ENCODE results near the gene BAZ2A. TPM values are rescaled to one million over a fixed set of nuclear protein-coding genes. Genes with fewer than 3 reads are reported as not detected.
A peak's percentile ranks its signal among the peaks of the same experiment; 100 is the strongest.

Gene BAZ2A
- total RNA-seq, 1 donor from 2014 or later = 105 TPM

- DNase-seq (ENCODE audit: low read depth) (no peak), FAIRE-seq (no peak)
- peaks cover 17% of the 10 kb centered on the region for H3K36me3 Mint-ChIP-seq (ENCODE audit: low read depth, unreplicated experiment)
- Histone ChIP-seq H3K27me3 (ENCODE audit: insufficient read depth, low read length) (no peaks in the 10 kb centered on the region), H4K20me1 (ENCODE audit: insufficient read depth, low read length) (peaks cover 5% of the 10 kb centered on the region), H3K27ac (ENCODE audit: low read depth, low read length) (no peak overlapping the region), H2AFZ (ENCODE audit: low read depth, low read length) (no peak overlapping the region), H3K4me1 (ENCODE audit: insufficient read depth, low read length) (no peaks in the 10 kb centered on the region), H3K4me2 (ENCODE audit: low read length) (no peak overlapping the region), H3K9ac (ENCODE audit: low read length) (no peak overlapping the region), H3K36me3 (ENCODE audit: insufficient read depth, low read length) (peaks cover 43% of the 10 kb centered on the region), H3K79me2 (ENCODE audit: insufficient read depth, low read length) (no peaks in the 10 kb centered on the region), H3K9me3 (ENCODE audit: insufficient read depth, low read depth, low read length) (no peaks in the 10 kb centered on the region), H3K4me3 (ENCODE audit: insufficient read depth, low read depth, low read length) (no peak overlapping the region)
- no peaks in the 10 kb centered on the region for H3K27me3 Mint-ChIP-seq (ENCODE audit: low read depth, unreplicated experiment)
- H3K27ac Mint-ChIP-seq (ENCODE audit: unreplicated experiment) = no peak overlapping the region
- no peak overlapping the region for H3K4me3 Mint-ChIP-seq (ENCODE audit: unreplicated experiment)
- H3K4me1 Mint-ChIP-seq (ENCODE audit: low read depth, unreplicated experiment) = peaks cover 30% of the 10 kb centered on the region
- TF ChIP-seq, protein P1, sequence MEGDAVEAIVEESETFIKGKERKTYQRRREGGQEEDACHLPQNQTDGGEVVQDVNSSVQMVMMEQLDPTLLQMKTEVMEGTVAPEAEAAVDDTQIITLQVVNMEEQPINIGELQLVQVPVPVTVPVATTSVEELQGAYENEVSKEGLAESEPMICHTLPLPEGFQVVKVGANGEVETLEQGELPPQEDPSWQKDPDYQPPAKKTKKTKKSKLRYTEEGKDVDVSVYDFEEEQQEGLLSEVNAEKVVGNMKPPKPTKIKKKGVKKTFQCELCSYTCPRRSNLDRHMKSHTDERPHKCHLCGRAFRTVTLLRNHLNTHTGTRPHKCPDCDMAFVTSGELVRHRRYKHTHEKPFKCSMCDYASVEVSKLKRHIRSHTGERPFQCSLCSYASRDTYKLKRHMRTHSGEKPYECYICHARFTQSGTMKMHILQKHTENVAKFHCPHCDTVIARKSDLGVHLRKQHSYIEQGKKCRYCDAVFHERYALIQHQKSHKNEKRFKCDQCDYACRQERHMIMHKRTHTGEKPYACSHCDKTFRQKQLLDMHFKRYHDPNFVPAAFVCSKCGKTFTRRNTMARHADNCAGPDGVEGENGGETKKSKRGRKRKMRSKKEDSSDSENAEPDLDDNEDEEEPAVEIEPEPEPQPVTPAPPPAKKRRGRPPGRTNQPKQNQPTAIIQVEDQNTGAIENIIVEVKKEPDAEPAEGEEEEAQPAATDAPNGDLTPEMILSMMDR (IDR thresholded peaks at IDR 0.05; ENCODE audit: insufficient read depth, low read depth, low read length) = no peak
- no peak for TF ChIP-seq EZH2 (IDR thresholded peaks at IDR 0.05; ENCODE audit: insufficient read depth, low read length)
- H3K9me3 Mint-ChIP-seq (ENCODE audit: unreplicated experiment) = no peaks in the 10 kb centered on the region
These were observed 62.0 kb downstream of the BAZ2A start for GRCh38 chr12:56568146-56568545.

GRCh38 chr12:56565510-56566101 is 64.5 kb downstream of the BAZ2A start:
- Histone ChIP-seq H3K9ac (ENCODE audit: low read length) (peak overlapping the region; percentile 27), H3K9me3 (ENCODE audit: insufficient read depth, low read depth, low read length) (no peaks in the 10 kb centered on the region), H2AFZ (ENCODE audit: low read depth, low read length) (no peak overlapping the region), H3K4me2 (ENCODE audit: low read length) (peak overlapping the region; percentile 28), H4K20me1 (ENCODE audit: insufficient read depth, low read length) (peaks cover 14% of the 10 kb centered on the region), H3K79me2 (ENCODE audit: insufficient read depth, low read length) (peaks cover 12% of the 10 kb centered on the region), H3K27me3 (ENCODE audit: insufficient read depth, low read length) (no peaks in the 10 kb centered on the region), H3K36me3 (ENCODE audit: insufficient read depth, low read length) (peaks cover 27% of the 10 kb centered on the region), H3K4me1 (ENCODE audit: insufficient read depth, low read length) (no peaks in the 10 kb centered on the region), H3K4me3 (ENCODE audit: insufficient read depth, low read depth, low read length) (no peak overlapping the region), H3K27ac (ENCODE audit: low read depth, low read length) (no peak overlapping the region)
- peaks cover 28% of the 10 kb centered on the region for H3K36me3 Mint-ChIP-seq (ENCODE audit: low read depth, unreplicated experiment)
- TF ChIP-seq, protein P1 (IDR thresholded peaks at IDR 0.05; ENCODE audit: insufficient read depth, low read depth, low read length) = no peak
- TF ChIP-seq EZH2 (IDR thresholded peaks at IDR 0.05; ENCODE audit: insufficient read depth, low read length) = no peak
- H3K4me1 Mint-ChIP-seq (ENCODE audit: low read depth, unreplicated experiment) = peaks cover 22% of the 10 kb centered on the region
- H3K9me3 Mint-ChIP-seq (ENCODE audit: unreplicated experiment) = no peaks in the 10 kb centered on the region
- H3K27ac Mint-ChIP-seq (ENCODE audit: unreplicated experiment) = peak overlapping the region; percentile 79
- peak overlapping the region; percentile 8 for H3K4me3 Mint-ChIP-seq (ENCODE audit: unreplicated experiment)
- DNase-seq (ENCODE audit: low read depth) (peak; percentile 25), FAIRE-seq (no peak)
- no peaks in the 10 kb centered on the region for H3K27me3 Mint-ChIP-seq (ENCODE audit: low read depth, unreplicated experiment)

DNA sequence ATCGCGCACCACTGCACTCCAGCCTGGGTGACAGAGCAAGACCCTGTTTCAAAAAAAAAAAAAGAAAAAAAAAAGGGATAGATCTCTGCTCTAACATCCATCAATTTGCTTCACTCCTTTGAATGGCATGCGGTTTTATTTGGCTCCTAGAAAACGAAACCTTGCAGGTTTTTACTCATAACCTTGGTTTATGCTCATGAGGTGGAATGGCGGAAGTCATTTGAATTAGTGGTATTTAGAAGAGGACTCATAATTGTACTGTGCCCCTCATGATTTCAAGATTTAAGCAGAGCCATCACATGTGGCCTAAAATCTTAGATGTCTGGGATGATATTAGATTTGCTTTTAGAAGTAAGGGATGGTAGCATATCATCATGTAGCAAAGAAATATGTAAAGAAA is 79.1 kb downstream of the BAZ2A start:
- H3K4me1 ChIP-seq (ENCODE audit: insufficient read depth, low read length) = no peaks in the 10 kb centered on the region
- H3K36me3 ChIP-seq (ENCODE audit: insufficient read depth, low read length) = no peaks in the 10 kb centered on the region
- Mint-ChIP-seq H3K4me3 (ENCODE audit: unreplicated experiment) (no peak overlapping the region), H3K36me3 (ENCODE audit: low read depth, unreplicated experiment) (peaks cover 2% of the 10 kb centered on the region), H3K4me1 (ENCODE audit: low read depth, unreplicated experiment) (peaks cover 3% of the 10 kb centered on the region), H3K9me3 (ENCODE audit: unreplicated experiment) (no peaks in the 10 kb centered on the region), H3K27ac (ENCODE audit: unreplicated experiment) (no peak overlapping the region), H3K27me3 (ENCODE audit: low read depth, unreplicated experiment) (no peaks in the 10 kb centered on the region)
- peaks cover 75% of the 10 kb centered on the region for H4K20me1 ChIP-seq (ENCODE audit: insufficient read depth, low read length)
- no peaks in the 10 kb centered on the region for H3K9me3 ChIP-seq (ENCODE audit: insufficient read depth, low read depth, low read length)
- TF ChIP-seq EZH2 (IDR thresholded peaks at IDR 0.05; ENCODE audit: insufficient read depth, low read length) = no peak
- TF ChIP-seq, protein P1 (IDR thresholded peaks at IDR 0.05; ENCODE audit: insufficient read depth, low read depth, low read length) = no peak
- no peak overlapping the region for H3K4me3 ChIP-seq (ENCODE audit: insufficient read depth, low read depth, low read length)
- FAIRE-seq = no peak
- no peak overlapping the region for H3K4me2 ChIP-seq (ENCODE audit: low read length)
- H3K27me3 ChIP-seq (ENCODE audit: insufficient read depth, low read length) = no peaks in the 10 kb centered on the region
- no peak overlapping the region for H3K9ac ChIP-seq (ENCODE audit: low read length)
- DNase-seq (ENCODE audit: low read depth) = no peak
- no peak overlapping the region for H3K27ac ChIP-seq (ENCODE audit: low read depth, low read length)
- no peak overlapping the region for H2AFZ ChIP-seq (ENCODE audit: low read depth, low read length)
- H3K79me2 ChIP-seq (ENCODE audit: insufficient read depth, low read length) = peaks cover 93% of the 10 kb centered on the region

Measured in astrocyte (in vitro differentiated cells and primary cell).